Measurements from ENCODE around the gene PINLYP.

GRCh38 chr19:43589678-43590077, 14.1 kb downstream of the PINLYP start:
- TF ChIP-seq CTCF (IDR thresholded peaks at IDR 0.05) (no peak), ZFX (IDR thresholded peaks at IDR 0.05; ENCODE audit: borderline replicate concordance) (no peak)
